SK-N-MC (cell line): ENCODE measurements around the gene TBL1X.

ENCODE experiments used
- EZH2 ChIP-seq: fragments of 200-600 bp; sonication (generic); IDR thresholded peaks from one replicate; pipeline ENCODE4 v1.6.1; 2017; ENCODE audit warnings: antibody characterized with exemption
- FOXP2 ChIP-seq: optimal IDR thresholded peaks from 2 replicates; pipeline ENCODE3; 2011; ENCODE audit warnings: mild to moderate bottlenecking, moderate library complexity; ENCODE audit not compliant: insufficient read depth; ENCODE audit errors: extremely low read length, control extremely low read depth
- POLR2AphosphoS5 ChIP-seq: IDR thresholded peaks from 2 replicates; pipeline ENCODE4 v1.6.1; 2012; ENCODE audit warnings: mild to moderate bottlenecking, low read depth, low read length, borderline replicate concordance

DNA sequence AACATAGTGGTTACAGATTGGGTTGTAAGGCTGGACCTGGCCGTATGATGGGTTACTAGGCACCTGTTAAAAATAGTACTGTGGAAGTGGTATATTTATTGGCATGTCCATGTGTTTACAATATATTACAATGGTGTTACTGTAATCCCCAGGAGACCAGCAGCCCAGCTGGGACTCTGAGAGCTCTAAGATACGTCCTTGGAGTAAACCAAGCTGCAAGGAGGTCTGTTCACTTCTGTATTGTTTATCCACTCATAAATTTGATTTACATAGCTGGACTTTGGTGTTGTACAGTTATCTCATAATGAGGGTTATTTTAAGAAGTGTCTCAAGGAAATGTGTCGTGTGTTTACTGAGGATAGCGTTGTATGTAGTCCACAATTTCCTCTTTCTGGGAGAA is 93.8 kb downstream of the TBL1X start:
- no peak for TF ChIP-seq EZH2
- no peak for TF ChIP-seq FOXP2
- no peak for TF ChIP-seq POLR2AphosphoS5
